ENCODE results near the gene SRP9.
A peak's percentile ranks its signal among the peaks of the same experiment; 100 is the strongest.
"Not testable (repeated sequence)": the region's sequence is repeated elsewhere in the genome, so short reads cannot be mapped to it uniquely, and the experiment has no call there.

Gene SRP9

GRCh38 chr1:225778337-225778669 is 677 bp downstream of the SRP9 start:
- DNase-seq, result no peak

- not testable (repeated sequence) for DNase-seq
These were observed 1.5 kb downstream of the SRP9 start for GRCh38 chr1:225779165-225779564.

GRCh38 chr1:225780134-225780533 is 2.5 kb downstream of the SRP9 start:
- DNase-seq, result no peak

GRCh38 chr1:225780630-225781029 is 3.0 kb downstream of the SRP9 start:
- no peak for DNase-seq

- DNase-seq, result not testable (repeated sequence)
These were observed 11.5 kb downstream of the SRP9 start for GRCh38 chr1:225789142-225789541.

- DNase-seq, result no peak
These were observed 17.3 kb downstream of the SRP9 start for GRCh38 chr1:225794954-225795353.

GRCh38 chr1:225796097-225796496 is 18.5 kb downstream of the SRP9 start:
- not testable (repeated sequence) for DNase-seq

- not testable (repeated sequence) for DNase-seq
These were observed 23.5 kb downstream of the SRP9 start for GRCh38 chr1:225801146-225801545.

- no peak for DNase-seq
These were observed 28.6 kb downstream of the SRP9 start for GRCh38 chr1:225806249-225806648.

- not testable (repeated sequence) for DNase-seq
These were observed 29.1 kb downstream of the SRP9 start for GRCh38 chr1:225806736-225807135.

- no peak for DNase-seq
These were observed 30.5 kb downstream of the SRP9 start for GRCh38 chr1:225808136-225808535.

- peak; percentile 17 to 66 (median 44) for DNase-seq
These were observed 32.4 kb downstream of the SRP9 start, which contains the start of gene EPHX1 for GRCh38 chr1:225809842-225810578. TSS of gene EPHX1 (plus strand) at chr1:225810124. CDS start at chr1:225828730, 18,606 bp downstream.

- DNase-seq, result not testable (repeated sequence)
These were observed 33.2 kb downstream of the SRP9 start for GRCh38 chr1:225810579-225811538.

GRCh38 chr1:225811622-225812487 is 34.2 kb downstream of the SRP9 start:
- DNase-seq, result no peak

GRCh38 chr1:225812488-225813213 is 35.0 kb downstream of the SRP9 start:
- DNase-seq, result no peak

- DNase-seq, result no peak
These were observed 35.8 kb downstream of the SRP9 start for GRCh38 chr1:225813214-225813964.

GRCh38 chr1:225814381-225814780 is 36.8 kb downstream of the SRP9 start:
- DNase-seq, result no peak

GRCh38 chr1:225815090-225815489 is 37.5 kb downstream of the SRP9 start:
- DNase-seq, result not testable (repeated sequence)

- no peak for DNase-seq
These were observed 38.0 kb downstream of the SRP9 start for GRCh38 chr1:225815526-225816178.

GRCh38 chr1:225816643-225817538 is 39.3 kb downstream of the SRP9 start:
- no peak for DNase-seq
